Erythroblast (primary cell): ENCODE measurements around the gene AGBL4.

Experiments used
- DNase-seq, 2 experiments: peaks; one replicate each; lab custom pipeline; 2025; lab: John Stamatoyannopoulos, UW
- GATA1 ChIP-seq: IDR thresholded peaks from 2 replicates; pipeline ENCODE4 v1.6.1; 2011; ENCODE audit warnings: low read depth, mild to moderate bottlenecking, control low read depth, low read length, moderate library complexity
- POLR2A ChIP-seq: IDR thresholded peaks from 2 replicates; pipeline ENCODE4 v1.6.1; 2011; ENCODE audit warnings: mild to moderate bottlenecking, low read length

The AGBL4 gene

GRCh38 chr1:49435291-49435690 is 588.5 kb downstream of the AGBL4 start:
- DNase-seq: no peak
- no peak for TF ChIP-seq POLR2A

DNA sequence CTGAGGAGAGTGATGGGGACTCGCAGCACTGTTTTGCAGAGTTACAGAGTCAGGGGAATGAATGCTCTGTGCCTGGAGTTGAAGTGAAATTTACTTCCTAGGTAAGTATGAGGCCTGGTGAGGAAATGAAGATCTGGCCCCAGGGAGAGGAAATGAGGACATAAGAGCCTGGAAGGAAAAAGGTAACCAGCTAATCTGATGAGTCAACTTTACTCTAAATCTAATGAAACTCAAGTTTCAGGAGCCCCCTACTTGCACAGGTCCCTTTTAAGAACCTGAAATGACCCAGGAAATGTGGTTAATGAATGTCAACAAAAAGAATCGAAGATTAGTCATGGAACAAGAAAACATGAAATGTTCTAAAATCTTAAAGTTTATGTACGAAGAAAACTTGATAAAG is 599.0 kb downstream of the AGBL4 start:
- no peak for TF ChIP-seq GATA1
- TF ChIP-seq POLR2A: no peak
- no peak for DNase-seq

DNA sequence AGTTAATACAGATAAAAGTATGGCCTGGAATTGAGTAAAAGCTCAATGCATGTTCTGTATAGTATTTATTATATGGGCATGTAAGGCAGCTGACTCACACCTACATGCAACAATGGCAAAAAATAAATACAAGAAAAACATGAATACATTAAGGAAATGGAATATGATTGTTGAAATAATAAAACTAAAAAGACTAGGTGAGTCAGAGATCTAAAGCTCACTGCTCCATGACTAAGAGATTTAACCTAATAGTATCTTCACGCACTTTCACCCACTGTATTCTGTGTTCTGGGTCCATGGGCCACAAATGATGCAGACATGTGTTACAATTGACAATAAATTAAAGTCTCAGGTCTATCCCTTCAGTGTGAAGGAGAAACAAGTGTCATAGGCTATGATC is 607.0 kb downstream of the AGBL4 start:
- no peak for DNase-seq
- TF ChIP-seq POLR2A (no peak), GATA1 (no peak)

GRCh38 chr1:49408346-49408745 is 615.4 kb downstream of the AGBL4 start:
- TF ChIP-seq POLR2A: no peak
- no peak for TF ChIP-seq GATA1
- no peak for DNase-seq

GRCh38 chr1:49397086-49397485 is 626.7 kb downstream of the AGBL4 start:
- no peak for TF ChIP-seq GATA1
- TF ChIP-seq POLR2A: no peak
- no peak for DNase-seq

DNA sequence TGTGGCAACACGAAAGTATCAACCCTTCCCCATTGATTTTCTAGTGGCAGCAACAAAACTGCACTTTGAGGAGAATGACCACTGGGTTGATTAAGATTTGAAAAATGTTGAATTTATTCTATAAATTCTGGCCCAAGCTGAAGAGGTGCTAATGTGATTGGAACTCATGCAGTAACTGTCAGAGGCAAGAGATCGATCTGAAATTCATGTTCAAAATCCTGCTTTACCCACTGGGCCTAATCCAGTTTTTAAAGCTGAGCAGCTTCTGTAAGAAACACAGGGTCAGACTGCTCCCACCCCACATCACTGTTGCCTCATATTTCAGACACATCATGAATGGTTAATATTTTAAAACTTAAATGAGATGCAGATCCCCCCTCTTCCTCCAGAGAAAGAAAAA is 629.6 kb downstream of the AGBL4 start:
- TF ChIP-seq GATA1: no peak
- TF ChIP-seq POLR2A: no peak
- no peak for DNase-seq

- DNase-seq: no peak
- TF ChIP-seq POLR2A (no peak), GATA1 (no peak)
Observed at GRCh38 chr1:49389699-49390098, 634.1 kb downstream of the AGBL4 start.

- TF ChIP-seq POLR2A (no peak), GATA1 (no peak)
- no peak for DNase-seq
Observed at GRCh38 chr1:49364676-49365075, 659.1 kb downstream of the AGBL4 start.

GRCh38 chr1:49363628-49364027 is 660.1 kb downstream of the AGBL4 start:
- DNase-seq: no peak
- TF ChIP-seq GATA1 (no peak), POLR2A (no peak)

DNA sequence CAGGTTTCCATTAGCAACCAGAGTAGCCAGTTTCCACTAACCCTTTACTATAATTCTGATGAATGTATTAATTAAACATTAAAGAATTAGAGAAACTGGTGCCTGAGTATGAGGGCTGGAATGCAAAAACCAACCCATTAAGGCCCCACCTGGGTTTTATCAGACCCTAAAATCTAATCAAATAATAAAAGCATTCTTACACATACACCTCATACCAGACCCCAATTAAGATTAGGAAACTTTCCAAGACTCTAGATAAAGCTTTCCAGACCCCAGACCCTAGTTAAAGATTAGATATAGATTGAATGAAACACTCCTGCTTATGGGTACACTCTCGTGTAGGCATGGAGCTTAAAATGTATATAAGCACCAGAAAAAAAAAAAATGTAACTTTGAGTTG is 665.7 kb downstream of the AGBL4 start:
- no peak for DNase-seq
- TF ChIP-seq GATA1 (no peak), POLR2A (no peak)

- TF ChIP-seq GATA1: no peak
- TF ChIP-seq POLR2A: no peak
- no peak for DNase-seq
Observed at GRCh38 chr1:49356594-49356993, 667.2 kb downstream of the AGBL4 start.

DNA sequence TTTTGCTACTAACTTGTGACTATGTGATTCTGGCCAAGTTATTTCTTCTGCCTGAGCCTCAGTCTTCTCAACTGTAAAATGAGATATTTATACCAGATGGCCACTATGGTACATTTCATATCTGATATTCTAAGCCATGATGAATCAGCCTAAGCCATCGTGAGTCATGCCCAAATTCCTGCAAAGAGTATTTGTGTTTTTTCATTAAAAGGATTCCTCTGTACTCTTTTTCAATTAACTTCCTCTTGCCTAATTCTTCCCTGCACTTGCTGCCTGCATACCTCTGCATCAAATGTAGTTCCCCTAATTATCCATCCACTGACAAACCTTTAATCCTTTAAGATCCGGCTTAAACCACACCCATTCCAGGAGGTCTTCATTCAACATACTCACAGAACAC is 672.0 kb downstream of the AGBL4 start:
- no peak for DNase-seq
- TF ChIP-seq POLR2A (no peak), GATA1 (no peak)

GRCh38 chr1:49346767-49347349 is 676.9 kb downstream of the AGBL4 start:
- DNase-seq: no peak

GRCh38 chr1:49340576-49340975 is 683.2 kb downstream of the AGBL4 start:
- DNase-seq: no peak
- TF ChIP-seq POLR2A: no peak
- no peak for TF ChIP-seq GATA1

More at GRCh38 chr1:49346767-49347349, 676.9 kb downstream of the AGBL4 start:
- TF ChIP-seq GATA1: no peak

- no peak for DNase-seq
- TF ChIP-seq POLR2A (no peak), GATA1 (no peak)
Observed at GRCh38 chr1:49339043-49339442, 684.7 kb downstream of the AGBL4 start.
